ENCODE measurements around the gene DIDO1.
"Not testable (repeated sequence)": the region's sequence is repeated elsewhere in the genome, so short reads cannot be mapped to it uniquely, and the experiment has no call there.

Gene DIDO1

DNA sequence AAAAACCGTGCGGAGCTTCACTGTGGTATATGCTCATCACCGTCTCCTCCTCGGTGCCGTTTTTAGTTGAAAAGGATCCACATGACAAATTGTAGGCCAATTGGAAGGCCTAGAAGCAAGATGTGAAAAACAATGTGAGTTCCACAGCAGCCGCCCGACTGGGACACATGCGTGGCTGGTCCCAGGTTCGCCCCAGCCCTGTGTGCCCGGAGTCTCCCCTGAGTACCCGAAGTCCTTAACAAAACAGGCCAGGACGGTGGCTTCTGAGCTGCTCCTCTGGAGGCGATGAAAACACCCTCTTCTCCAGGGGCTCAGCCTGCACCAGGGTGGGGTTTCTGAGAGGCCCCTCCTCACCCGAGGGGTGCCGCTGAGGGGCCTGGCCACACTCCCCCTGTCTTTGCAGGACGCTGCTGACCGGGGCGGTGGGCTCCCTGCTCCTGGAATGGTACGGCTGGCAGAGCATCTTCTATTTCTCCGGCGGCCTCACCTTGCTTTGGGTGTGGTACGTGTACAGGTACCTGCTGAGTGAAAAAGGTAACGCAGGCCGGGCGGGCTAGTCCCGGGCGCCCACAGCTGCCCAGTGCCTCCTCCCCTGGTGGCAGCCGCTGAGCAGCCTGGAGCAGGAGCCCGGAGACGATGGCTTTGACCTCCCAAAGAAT lies 36.0 kb upstream of the DIDO1 start:
- DNase-seq: no peak

DNA sequence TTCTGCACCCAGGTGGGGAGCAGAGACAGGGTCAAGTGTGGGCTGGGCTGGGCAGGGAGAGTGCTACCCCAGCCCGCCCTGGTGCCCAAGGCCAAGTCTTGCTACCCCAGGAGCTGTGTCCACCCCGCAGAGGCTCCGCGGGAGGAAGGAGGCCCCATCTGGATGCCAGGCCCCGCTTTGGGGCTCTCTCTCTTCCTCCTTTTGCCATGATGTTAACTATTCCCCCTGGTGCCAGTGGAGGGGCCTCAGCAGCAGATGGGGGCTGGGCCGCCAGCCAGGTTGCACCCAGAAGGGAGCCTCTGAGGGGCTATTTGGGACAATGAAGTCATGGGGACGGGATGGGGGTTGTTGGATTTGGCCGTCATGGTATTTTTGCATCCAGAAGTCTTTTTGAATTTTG lies 35.5 kb upstream of the DIDO1 start:
- DNase-seq: no peak

DNA sequence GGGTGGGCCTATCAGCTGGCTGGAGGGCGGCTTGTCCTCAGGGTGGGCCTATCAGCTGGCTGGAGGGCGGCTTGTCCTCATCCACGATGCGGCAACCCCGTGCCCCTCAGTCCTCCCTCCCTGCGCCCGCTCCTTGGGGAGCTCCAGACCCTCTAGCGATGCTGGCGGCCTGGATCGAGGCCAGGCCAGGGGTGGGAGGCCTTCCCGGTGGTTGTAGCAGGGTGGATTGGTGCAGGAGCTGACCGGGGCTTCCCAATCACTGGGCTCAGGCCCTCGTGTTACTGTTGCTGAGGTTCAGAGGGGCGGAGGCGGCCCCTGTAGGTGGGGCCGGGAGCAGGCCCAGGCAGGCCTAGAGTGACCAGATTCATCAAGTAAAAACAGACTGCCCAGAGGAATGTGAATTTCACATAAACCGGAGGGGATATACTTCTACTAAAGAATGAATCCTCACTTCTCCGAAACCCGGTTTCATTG lies 35.0 kb upstream of the DIDO1 start:
- no peak for DNase-seq

DNA sequence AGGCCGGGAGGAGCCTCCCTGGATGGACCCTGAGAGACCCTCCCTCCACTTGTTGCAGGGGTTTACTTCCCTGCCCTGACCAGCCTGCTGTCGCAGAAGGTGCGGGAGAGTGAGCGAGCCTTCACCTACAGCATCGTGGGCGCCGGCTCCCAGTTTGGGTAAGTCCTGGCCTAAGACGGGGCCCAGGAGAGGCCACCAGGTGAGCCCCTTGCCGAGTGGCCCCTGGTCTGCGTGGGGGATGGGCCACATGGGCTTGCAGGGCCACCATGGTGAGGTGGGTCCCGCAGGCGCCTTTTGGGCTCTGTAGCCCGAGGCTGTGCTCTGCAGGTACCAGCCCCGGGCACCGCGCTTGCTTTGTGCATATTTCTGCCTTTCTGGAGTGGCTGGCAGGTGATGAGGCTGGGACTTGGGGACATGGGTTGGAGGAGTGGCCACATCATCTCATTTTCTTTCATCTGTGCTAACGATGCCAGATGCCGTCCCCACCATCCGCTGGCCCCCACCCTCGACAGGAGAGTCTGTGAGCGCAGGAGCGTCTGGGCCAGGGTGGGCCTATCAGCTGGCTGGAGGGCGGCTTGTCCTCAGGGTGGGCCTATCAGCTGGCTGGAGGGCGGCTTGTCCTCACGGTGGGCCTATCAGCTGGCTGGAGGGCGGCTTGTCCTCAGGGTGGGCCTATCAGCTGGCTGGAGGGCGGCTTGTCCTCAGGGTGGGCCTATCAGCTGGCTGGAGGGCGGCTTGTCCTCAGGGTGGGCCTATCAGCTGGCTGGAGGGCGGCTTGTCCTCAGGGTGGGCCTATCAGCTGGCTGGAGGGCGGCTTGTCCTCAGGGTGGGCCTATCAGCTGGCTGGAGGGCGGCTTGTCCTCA lies 34.4 kb upstream of the DIDO1 start:
- DNase-seq: not testable (repeated sequence)

DNA sequence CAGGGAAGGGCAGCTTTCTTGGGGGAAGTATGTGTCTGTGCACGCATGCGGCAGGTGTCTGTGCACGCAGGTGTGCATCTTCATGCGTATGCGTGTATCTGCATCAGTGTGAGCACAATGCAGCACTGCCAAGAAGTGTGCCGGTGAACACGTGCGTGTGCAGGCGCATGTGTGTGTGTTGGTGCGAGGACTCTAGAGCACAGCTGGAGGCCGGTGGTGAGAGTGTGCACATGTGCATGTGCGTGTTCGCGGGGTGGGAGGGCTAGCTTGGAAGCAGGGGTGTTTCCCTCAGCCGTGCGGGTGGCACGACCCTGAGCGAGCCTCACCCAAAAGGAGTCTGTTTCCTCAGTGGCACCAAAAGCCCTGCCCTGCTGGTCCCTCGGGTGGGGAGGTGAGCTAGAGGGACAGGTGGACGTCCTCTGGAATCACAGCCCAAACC lies 33.7 kb upstream of the DIDO1 start:
- no peak for DNase-seq

DNA sequence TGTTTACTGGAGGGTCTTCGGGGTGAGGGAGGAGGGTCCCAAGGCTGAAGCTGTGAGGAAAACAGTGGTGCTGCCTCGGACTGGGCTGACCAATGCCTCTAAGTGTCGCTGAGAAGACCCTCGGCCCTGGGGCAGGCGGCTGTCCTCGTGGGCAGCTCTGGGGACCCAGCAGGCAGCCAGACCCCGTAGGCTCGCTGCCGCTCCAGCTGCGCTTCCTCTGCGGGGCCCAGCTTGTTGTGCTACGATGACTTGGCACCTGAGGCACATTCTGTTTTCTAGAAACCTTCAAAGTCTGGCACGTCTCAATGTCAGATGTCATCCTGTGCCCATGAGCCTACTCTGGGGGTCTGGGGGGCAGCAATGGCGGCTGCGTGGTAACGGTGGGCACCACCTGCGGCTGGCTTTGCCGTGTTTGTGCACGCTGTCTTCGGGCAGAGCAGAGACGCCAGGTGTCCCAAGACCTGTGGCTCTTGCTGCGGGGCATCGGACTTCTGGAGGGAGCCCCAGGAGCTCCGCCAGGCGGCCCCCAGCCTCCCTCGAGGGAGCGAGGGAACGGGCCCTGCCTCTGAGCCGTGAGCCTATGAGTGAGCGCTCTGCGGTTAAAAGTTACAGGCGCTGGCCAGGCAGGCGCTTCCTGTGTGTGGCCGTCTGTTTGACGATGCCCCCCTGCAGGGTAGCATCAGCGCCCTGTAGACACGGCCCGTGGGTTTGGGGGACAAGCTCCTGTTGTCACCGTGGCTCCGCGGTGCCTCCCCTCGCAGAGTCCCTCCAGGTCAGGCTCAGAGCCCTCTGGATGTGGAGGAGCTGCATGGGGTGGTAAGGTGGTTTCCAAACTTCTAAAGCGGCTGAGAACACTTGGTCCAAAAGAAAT lies 33.0 kb upstream of the DIDO1 start:
- DNase-seq: no peak

DNA sequence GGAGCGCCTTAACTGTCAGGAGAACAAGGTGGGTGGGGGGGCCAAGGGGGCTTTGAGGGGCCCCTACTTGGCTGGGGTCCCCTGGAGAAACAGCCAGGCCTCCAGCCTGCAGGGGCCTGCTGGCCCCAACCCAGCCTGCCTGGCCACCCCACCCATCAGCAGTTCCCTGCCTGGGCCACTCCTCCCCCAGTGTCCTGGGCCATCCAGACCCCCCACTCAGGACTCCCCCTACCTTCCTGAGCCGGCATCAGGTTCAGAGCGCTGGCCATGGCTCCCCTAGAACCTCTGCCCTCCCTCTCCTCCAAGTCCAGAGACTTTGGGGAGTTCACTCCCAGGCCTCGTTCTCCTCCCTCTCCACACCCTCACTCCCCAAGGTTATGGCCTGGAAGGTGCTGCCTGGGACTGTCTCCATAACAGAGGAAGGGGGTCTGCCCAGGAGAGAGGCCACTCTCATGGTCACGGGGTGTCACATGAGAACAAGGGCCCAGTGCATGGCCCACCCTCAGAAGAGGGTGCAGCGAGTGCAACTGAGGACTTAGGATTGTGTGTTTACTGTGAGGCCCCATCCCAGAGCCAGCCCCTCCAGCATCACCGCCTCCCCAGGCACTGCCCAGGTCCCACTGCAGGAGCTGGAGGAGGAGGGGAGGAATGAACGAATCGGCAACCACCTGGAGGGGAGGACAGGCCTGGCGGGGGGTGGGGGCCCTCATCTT lies 32.2 kb upstream of the DIDO1 start:
- DNase-seq: no peak

DNA sequence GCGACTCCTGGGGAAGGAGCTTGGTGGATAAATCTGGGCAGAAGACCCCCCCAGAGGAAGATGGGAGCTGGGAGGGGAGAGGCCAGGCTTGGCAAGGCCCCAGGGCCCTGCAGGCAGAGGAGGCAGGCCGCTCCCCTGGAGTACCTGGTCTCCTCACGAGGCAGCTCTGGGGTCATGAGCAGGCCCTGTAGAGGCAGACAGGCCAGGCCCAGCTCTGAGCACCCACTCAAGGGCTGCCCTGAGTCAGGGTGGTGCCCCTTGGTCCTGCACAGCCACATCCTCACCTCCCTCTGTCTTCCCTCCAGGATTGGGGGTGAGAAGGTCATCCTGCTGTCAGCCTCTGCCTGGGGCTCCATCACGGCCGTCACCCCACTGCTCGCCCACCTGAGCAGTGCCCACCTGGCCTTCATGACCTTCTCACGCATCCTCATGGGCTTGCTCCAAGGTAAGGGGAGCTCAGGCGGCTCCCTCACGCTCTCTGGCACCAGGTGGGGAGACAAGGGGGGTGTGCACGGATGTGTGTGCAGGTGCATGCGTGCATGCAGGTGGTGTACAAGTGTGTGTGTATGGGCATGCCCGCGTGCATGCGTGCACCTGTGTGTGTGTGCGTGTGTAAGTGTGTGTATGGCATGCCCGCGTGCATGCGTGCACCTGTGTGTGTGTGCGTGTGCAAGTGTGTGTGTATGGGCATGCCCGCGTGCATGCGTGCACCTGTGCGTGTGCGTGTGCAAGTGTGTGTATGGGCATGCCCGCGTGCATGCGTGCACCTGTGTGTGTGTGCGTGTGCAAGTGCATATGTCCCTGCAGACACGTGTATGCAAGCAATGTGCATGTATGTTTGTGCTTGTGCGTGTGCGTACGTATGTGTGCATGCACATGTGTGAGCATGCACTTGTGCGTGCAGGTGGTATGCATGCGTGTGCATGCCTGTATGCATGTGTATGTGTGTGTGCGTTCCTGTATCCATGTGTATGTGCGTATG lies 31.1 kb upstream of the DIDO1 start:
- no peak for DNase-seq

DNA sequence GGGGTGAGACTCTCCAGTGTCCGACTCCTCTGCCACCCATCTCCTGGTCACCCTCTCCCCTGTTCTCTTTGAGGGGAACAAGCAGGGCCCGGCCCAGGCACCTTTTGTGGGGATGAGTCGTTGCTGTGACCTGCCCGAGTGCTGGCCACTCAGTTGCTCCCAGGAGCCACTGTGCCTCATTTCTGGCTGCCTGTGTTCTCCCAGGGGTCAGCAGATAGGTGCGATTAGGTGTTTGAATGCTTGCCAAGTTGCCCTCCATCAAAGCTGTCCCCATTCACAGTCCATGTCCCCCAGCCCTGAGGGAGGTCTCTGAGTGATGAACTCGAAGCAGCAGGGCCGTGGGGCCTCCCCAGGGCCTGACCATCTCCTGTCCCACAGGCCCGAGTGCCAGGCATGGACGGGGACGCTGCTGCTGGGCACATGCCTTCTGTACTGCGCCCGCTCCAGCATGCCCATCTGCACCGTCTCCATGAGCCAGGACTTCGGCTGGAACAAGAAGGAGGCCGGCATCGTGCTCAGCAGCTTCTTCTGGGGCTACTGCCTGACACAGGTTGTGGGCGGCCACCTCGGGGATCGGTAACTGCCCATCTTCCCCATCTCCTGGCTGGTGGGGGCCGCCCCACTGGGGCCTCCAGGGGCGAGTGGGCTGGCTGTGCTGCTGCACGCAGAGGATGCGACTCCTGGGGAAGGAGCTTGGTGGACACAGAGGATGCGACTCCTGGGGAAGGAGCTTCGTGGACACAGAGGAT lies 30.3 kb upstream of the DIDO1 start:
- DNase-seq: no peak

DNA sequence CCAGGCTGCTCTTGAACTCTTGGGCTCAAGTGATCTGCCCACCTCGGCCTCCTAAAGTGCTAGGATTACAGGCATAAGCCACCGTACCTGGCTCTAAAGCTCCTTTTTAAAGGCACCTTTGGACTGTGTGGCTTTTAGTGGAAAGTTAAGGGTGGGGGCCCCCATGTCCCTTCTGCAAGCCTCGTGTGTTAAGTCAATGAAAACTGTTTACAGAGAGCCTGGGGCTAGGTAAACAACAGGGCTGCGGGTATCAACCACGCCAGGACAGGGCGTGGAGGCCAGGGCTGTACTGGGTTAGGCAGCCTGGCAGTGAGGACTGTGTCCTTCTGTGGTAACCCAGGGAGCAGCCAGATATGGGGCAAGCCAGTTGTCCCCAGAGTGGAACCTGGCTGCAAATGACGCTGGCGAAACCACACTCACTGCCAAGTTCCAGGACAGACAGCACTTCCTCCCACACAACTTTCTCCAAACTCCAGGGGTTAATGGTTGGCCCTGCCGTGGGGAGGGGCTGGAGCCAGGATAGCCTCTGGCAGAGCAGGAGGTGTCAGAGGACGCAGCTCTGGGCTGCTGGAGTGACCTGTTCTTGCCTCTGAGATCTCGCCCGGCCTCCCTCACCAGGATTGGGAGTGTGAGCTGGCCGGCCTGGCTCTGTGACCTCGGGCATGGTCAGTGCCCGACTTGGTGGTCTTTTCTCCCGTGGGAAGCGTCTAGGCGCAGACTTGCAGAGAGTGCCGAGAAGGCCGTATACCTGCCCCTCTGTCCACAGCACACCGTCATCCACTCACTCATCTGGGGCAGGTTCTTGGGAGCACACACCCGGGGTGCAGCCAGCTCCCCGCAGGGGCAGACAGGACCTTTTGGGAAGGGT lies 29.4 kb upstream of the DIDO1 start:
- DNase-seq: no peak

DNA sequence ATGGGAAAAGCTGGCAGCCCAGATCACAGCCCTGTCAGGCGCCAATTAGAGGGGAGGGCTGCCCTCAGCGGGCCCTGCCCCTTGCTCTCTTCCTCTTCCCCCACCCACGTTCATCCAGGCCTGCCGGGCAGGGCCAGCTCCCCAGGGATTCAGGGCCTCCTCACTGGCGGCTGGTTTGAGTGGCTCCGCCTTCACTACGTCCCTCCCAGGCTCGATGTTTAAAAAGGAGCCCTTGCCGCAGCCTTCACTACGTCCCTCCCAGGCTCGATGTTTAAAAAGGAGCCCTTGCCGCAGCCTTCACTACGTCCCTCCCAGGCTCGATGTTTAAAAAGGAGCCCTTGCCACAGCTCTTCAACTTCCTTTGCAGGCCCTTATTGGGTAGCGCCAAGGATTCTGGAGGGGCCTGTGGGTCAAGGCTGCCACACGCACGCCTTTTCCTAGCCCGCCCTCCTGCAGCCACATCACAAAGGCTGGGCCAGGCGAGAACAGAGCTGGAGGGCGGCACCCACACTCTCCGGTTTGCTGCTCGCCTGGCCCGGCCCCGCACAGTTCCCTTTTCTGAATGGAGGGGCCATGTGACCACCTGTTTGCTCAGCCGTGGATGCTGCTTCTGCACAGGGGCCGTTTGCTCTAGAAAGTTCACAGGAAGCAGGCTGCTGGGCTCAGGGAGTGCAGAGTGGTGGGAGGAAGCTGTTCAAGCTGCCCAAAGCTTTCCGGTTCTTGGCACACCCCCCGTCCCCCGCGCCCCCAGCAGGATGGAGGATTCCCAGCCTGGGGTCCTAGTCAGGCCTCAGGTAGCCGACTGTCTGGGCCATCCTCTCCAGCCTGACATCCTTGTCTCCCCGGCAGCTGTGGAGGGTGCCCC lies 27.8 kb upstream of the DIDO1 start:
- DNase-seq: peak in 11 of 14 donors; percentile 11 to 73 (median 48)

DNA sequence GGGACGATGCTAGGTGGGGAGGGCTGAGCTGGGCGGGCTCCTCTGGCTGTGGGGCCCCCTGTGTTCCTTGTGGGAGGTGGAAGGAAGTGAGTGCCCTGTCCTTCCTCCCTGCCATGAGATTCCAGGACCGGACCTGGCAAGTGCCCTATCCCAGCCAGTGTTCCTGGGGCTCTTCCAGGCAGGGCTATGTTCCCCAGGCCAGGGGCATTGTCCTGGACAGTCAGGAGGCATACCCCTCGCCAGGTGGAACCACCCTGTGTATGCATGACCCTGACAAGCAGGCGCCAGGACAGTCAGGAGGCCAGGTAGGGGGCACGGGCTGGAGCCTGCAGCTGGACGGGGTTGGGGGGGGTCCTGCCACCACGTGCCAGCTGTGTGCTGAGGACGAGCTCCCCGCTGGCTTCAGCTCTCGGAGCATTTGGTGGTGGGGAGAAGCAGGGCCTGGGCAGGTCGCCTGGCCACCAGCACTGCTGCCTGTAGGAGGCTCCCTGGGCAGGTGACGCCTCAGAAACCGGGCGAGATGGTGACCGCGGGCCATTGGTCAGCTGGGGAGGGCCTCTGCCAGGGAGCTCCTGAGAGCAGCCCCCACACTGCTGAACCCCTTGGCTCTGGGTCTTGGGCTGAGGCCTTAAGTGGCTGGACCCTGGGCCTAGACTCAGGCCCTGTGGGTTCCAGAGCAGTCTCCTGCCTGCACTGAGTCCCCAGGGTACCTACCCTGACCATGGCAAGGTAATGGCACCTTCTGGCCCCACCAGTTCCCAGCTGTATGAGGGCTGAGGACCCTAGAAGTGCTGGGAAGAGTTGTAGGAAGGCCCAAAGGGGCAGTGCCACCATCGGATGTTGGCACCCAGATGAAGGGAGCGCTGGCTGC lies 26.9 kb upstream of the DIDO1 start:
- DNase-seq: no peak

DNA sequence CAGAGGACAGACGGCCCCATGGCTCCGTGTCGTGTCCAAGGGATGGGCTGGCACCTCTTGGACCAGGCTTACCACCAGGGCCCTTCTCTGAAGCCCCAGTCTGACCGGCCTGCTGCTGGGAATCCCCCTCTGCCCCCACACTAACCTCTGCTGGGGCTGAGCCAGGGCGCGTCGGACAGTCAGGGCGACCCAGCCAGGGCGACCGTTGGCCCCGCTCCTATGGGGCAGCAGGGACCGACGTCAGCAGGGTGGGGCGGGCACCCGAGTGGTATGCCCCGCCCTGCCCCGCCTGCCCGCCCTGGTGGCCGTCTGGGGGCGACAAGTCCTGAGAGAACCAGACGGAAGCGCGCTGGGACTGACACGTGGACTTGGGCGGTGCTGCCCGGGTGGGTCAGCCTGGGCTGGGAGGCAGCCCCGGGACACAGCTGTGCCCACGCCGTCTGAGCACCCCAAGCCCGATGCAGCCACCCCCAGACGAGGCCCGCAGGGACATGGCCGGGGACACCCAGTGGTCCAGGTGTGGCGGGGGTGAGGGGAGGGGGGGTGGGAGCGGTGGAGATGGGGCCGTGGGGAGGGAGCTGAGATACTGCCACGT lies 26.2 kb upstream of the DIDO1 start, which contains the start of gene SLC17A9:
Gene SLC17A9 (plus strand): TSS at position 337 of the 595 bp plus-strand sequence. CDS start 122 bp downstream, at position 459.
- peak in 6 of 14 donors; percentile 6 to 42 (median 16) for DNase-seq

DNA sequence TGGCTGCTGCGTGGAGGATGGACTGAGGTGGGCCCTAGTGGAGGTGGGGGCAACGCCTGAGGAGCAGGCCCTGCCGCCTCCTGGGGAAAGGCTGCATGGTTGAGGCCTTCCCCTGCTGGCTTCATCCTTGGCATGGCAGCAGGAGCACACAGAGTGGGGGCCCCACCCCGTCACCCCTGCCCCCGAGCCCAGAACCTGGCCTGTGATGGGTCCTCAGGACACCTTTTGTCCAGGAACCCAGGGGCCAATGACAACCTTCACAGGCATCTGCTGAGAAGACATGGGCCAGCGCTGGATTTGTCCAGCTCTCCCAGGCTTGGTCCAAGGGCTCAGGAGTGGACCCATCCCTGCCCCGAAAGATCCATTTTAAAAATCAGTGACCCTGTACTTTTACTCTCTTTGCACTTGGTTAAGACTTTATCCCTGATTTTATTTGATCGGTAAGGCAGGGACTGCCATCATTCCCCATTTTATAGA lies 25.6 kb upstream of the DIDO1 start:
- no peak for DNase-seq

DNA sequence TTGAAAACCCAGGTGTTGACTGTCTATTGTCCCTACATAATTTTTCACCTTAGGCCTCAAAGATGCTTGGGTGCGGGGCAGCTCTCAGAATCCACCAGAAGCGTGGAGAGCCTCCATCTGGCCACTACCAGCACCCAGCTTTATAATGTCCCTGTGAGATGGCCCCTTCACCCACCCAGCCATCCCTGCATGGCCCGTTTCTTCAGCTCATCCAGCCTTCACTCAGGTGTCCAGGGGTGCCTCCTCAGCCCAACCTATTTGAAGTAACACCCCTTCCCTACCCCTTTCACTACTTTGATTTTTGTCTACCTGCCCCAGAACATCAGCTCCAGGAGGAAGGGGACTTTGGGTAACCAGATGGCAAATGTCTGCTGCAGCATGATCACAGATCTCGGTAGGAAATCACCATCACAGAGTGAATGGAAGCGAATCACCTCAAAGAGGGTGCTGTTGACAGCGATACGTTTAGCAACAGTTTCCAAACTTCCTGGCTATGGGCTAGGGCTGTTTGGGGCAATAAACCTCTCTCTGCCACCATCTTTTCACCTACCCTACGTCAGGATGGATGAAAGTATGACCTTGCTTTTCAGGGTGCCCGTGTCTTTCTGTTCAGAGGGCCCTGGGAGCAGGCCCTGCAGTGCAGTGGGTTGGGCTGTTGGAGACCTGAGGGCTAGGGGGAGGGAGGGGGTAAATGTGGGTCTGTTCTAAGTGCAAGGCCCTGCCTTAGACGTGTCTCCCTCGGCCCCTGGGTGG lies 25.0 kb upstream of the DIDO1 start:
- DNase-seq: no peak

DNA sequence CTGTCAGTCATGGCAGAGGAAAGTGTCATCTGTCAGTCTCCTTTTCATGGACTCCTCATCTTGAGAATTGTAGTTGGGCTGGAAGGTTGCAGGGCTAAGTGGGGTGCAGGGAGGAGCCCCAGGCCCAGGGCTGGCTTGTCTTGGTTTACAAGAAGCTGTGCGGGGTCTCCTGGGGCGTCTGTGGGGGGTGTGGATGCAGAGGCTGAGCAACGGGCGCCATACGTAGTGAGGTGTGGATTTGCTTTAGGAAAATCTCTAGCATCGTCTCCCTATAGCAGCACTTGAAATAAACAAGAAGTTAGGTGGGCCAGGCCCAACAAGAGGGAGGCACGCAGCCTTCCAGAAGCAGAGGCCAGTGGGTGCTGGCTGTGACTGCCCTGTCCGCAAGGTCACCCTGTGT lies 24.4 kb upstream of the DIDO1 start:
- no peak for DNase-seq

Data from C1 segment of cervical spinal cord (tissue), 14 donors.